IMR-90 (cell line): ENCODE measurements around the gene KLHL36. TPM values are rescaled to one million over a fixed set of nuclear protein-coding genes. Genes with fewer than 3 reads are reported as not detected.

Experiments used
- ATAC-seq: fragments of 200-7000 bp; cut with Tn5 transposase; 2 replicates; pipeline ENCODE4 v1.9.1; 2020; ENCODE audit warnings: low read depth, mild to moderate bottlenecking, moderate library complexity
- BruUV-seq: library from RNA; stranded (reverse); fragments of 400-500 nt; replicated peaks from 2 replicates; lab custom pipeline; 2021; lab: Mats Ljungman, UMichigan
- CTCF ChIA-PET: fragments of 300-600 bp; formaldehyde crosslinking; extraction: SDS; loops from one replicate; lab custom pipeline; 2021; ENCODE audit warnings: antibody characterized with exemption; lab: Yijun Ruan, JAX
- POLR2A ChIA-PET: fragments of 300-600 bp; sonication (Branson Sonifier 250); formaldehyde crosslinking; loops from one replicate; lab custom pipeline; 2022; ENCODE audit warnings: antibody characterized with exemption; ENCODE audit not compliant: unreplicated experiment; lab: Charles Lee
- DNase-seq: peaks from one replicate; pipeline ENCODE4 v3.0.0; 2013
- H2AFZ ChIP-seq: replicated peaks from 2 replicates; pipeline ENCODE3; 2013; ENCODE audit warnings: low read length, mild to moderate bottlenecking; ENCODE audit not compliant: poor library complexity
- H2AK5ac ChIP-seq: 2 replicates; pipeline ENCODE4 v1.6.1; 2013; ENCODE audit warnings: low read depth, low read length, inconsistent platforms
- H2AK9ac ChIP-seq: replicated peaks from 2 replicates; pipeline ENCODE3; 2013; ENCODE audit warnings: mild to moderate bottlenecking, low read depth, low read length, moderate library complexity; ENCODE audit not compliant: poor library complexity
- H2BK120ac ChIP-seq: 2 replicates; pipeline ENCODE4 v1.6.1; 2013; ENCODE audit warnings: low read depth, low read length, inconsistent platforms
- H2BK15ac ChIP-seq: 3 replicates; pipeline ENCODE4 v1.6.1; 2013; ENCODE audit warnings: low read depth, low read length, inconsistent platforms
- H2BK20ac ChIP-seq: 2 replicates; pipeline ENCODE4 v1.6.1; 2013; ENCODE audit warnings: low read depth, mild to moderate bottlenecking, inconsistent platforms, low read length, moderate library complexity
- H2BK5ac ChIP-seq: 2 replicates; pipeline ENCODE4 v1.6.1; 2013; ENCODE audit warnings: mild to moderate bottlenecking, low read depth, low read length, inconsistent platforms; ENCODE audit not compliant: poor library complexity, severe bottlenecking
- H3K14ac ChIP-seq: replicated peaks from 2 replicates; pipeline ENCODE4 v1.6.1; 2013; ENCODE audit warnings: low read depth, low read length, inconsistent platforms
- H3K18ac ChIP-seq: 2 replicates; pipeline ENCODE4 v1.6.1; 2013; ENCODE audit warnings: low read depth, low read length, control low read depth
- H3K23ac ChIP-seq: 2 replicates; pipeline ENCODE4 v1.6.1; 2013; ENCODE audit warnings: low read depth, low read length, inconsistent platforms
- H3K27ac ChIP-seq: 2 replicates; pipeline ENCODE4 v1.5.1; 2013; ENCODE audit warnings: mild to moderate bottlenecking, control low read depth, low read length; ENCODE audit not compliant: insufficient read depth
- H3K27me3 ChIP-seq: 2 replicates; pipeline ENCODE4 v1.6.1; 2013; ENCODE audit warnings: low read length; ENCODE audit not compliant: control insufficient read depth, insufficient read depth
- H3K36me3 ChIP-seq: 2 replicates; pipeline ENCODE4 v1.6.1; 2013; ENCODE audit warnings: low read length, mixed read lengths; ENCODE audit not compliant: control insufficient read depth, insufficient read depth
- H3K4ac ChIP-seq: 2 replicates; pipeline ENCODE4 v1.6.1; 2013; ENCODE audit warnings: low read depth, low read length, inconsistent platforms
- H3K4me1 ChIP-seq: 2 replicates; pipeline ENCODE4 v1.6.1; 2013; ENCODE audit warnings: low read length, mixed read lengths; ENCODE audit not compliant: control insufficient read depth, insufficient read depth
- H3K4me2 ChIP-seq: 2 replicates; pipeline ENCODE4 v1.6.1; 2013; ENCODE audit warnings: low read depth, mild to moderate bottlenecking, control low read depth, low read length, moderate library complexity
- H3K4me3 ChIP-seq: 2 replicates; pipeline ENCODE4 v1.5.1; 2013; ENCODE audit warnings: low read depth, mild to moderate bottlenecking, control low read depth, low read length, moderate library complexity; ENCODE audit not compliant: insufficient read depth
- H3K56ac ChIP-seq: 2 replicates; pipeline ENCODE4 v1.6.1; 2013; ENCODE audit warnings: low read length, inconsistent platforms; ENCODE audit not compliant: insufficient read depth; ENCODE audit errors: extremely low read depth
- H3K79me1 ChIP-seq, 2 experiments: 2 replicates each; pipeline ENCODE4 v1.6.1; 2013; ENCODE audit warnings: low read length in 2 of 2, inconsistent platforms in 1 of 2, low read depth in 1 of 2
- H3K9ac ChIP-seq: 2 replicates; pipeline ENCODE4 v1.6.1; 2013; ENCODE audit warnings: low read depth, low read length, control low read depth
- H3K9me1 ChIP-seq: 2 replicates; pipeline ENCODE4 v1.6.1; 2013; ENCODE audit warnings: low read length, inconsistent platforms; ENCODE audit not compliant: insufficient read depth
- H3K9me3 ChIP-seq: 2 replicates; pipeline ENCODE4 v1.6.1; 2013; ENCODE audit warnings: low read length; ENCODE audit not compliant: control insufficient read depth, insufficient read depth
- H4K20me1 ChIP-seq: 2 replicates; pipeline ENCODE4 v1.6.1; 2013; ENCODE audit warnings: low read length, inconsistent platforms; ENCODE audit not compliant: insufficient read depth
- H4K5ac ChIP-seq: 2 replicates; pipeline ENCODE4 v1.6.1; 2013; ENCODE audit warnings: mild to moderate bottlenecking, low read depth, low read length, control low read depth
- H4K8ac ChIP-seq, 2 experiments: 2 replicates each; pipeline ENCODE4 v1.6.1; 2013; ENCODE audit warnings: low read depth in 2 of 2, low read length in 2 of 2, control low read depth in 1 of 2, inconsistent platforms in 1 of 2
- H4K91ac ChIP-seq: 2 replicates; pipeline ENCODE4 v1.6.1; 2013; ENCODE audit warnings: low read depth, low read length, inconsistent platforms; ENCODE audit not compliant: insufficient read depth
- BHLHE40 ChIP-seq: fragments of 150-350 bp; IDR thresholded peaks from 2 replicates; pipeline ENCODE4 v1.6.1; 2016; ENCODE audit warnings: mild to moderate bottlenecking, low read depth, low read length
- CEBPB ChIP-seq: IDR thresholded peaks from 2 replicates; pipeline ENCODE4 v1.6.1; 2012; ENCODE audit warnings: low read depth, low read length, improper control_type of control experiment
- FOS ChIP-seq: fragments of 150-350 bp; IDR thresholded peaks from 2 replicates; pipeline ENCODE4 v1.6.1; 2016; ENCODE audit warnings: low read depth, low read length
- MAFK ChIP-seq: IDR thresholded peaks from 2 replicates; pipeline ENCODE4 v1.6.1; 2012; ENCODE audit warnings: low read depth, low read length, improper control_type of control experiment
- MXI1 ChIP-seq: IDR thresholded peaks from 2 replicates; pipeline ENCODE4 v1.6.1; 2012; ENCODE audit warnings: low read depth, mild to moderate bottlenecking, low read length, moderate library complexity, borderline replicate concordance
- RAD21 ChIP-seq: IDR thresholded peaks from 2 replicates; pipeline ENCODE4 v1.6.1; 2012; ENCODE audit warnings: low read length, improper control_type of control experiment
- RFX5 ChIP-seq: IDR thresholded peaks from 2 replicates; pipeline ENCODE4 v1.8.0; 2012; ENCODE audit warnings: low read depth, mild to moderate bottlenecking, low read length, moderate library complexity
- USF2 ChIP-seq: fragments of 150-350 bp; IDR thresholded peaks from 2 replicates; pipeline ENCODE4 v1.6.1; 2017; ENCODE audit warnings: mild to moderate bottlenecking, antibody characterized with exemption, low read length, low read depth
- WGBS, 2 experiments: methylation state at CpG; one replicate each; pipeline versions ENCODE4 v1.1.5 to v1.1.7; 2013; ENCODE audit warnings: missing lambda C conversion rate in 2 of 2; ENCODE audit not compliant: insufficient read length in 1 of 2; ENCODE audit errors: extremely low coverage in 2 of 2; 5-methylcytosine and 5-hydroxymethylcytosine counted together
- dilution Hi-C: fragments of 300-500 bp; cut with HindIII; formaldehyde crosslinking; loops from one replicate; pipeline ENCODE4 v1.14.3; 2018; ENCODE audit warnings: low sequenced_read_pairs; ENCODE audit not compliant: unreplicated experiment
- in situ Hi-C: fragments of 300-500 bp; cut with MboI; formaldehyde crosslinking; loops from 3 replicates; pipeline ENCODE4 v1.14.3; 2019; ENCODE audit warnings: low sequenced_read_pairs, inconsistent platforms, mixed read lengths
- intact Hi-C: fragments of 100-400 bp; cut with micrococcal nuclease; formaldehyde crosslinking; loops from 2 replicates; pipeline ENCODE4 v1.10.0; 2022
- polyA plus RNA-seq, 3 experiments: library from polyadenylated mRNA; depleted of rRNA; stranded (reverse); fragments of >200 nt; gene quantifications; 2 replicates each; pipeline ENCODE4 v1.2.3, GENCODE V29; 2012; ENCODE audit warnings: low replicate concordance in 1 of 3
- total RNA-seq: library from RNA; depleted of rRNA; stranded (reverse); fragments of >200 nt; gene quantifications from 2 replicates; pipeline ENCODE4 v1.2.3, GENCODE V29; 2012

The KLHL36 gene
- total and polyA plus RNA-seq, 2 of the 4 experiments (the other 2 are of a cell fraction), result 45.9 to 46.3 TPM

- WGBS, 2 experiments, result 93% methylated on average over 7 of the region's 10 CpGs; no CpG with 5 or more reads in 1 of the 2 experiments
- Histone ChIP-seq H2BK5ac (no peak overlapping the region), H3K14ac (no peak overlapping the region), H3K9me3 (no peaks in the 10 kb centered on the region), H2AK5ac (no peak overlapping the region), H2AK9ac (no peak overlapping the region), H2AFZ (no peak overlapping the region), H3K79me1 (peaks cover 4 to 76% of the 10 kb centered on the region in 2 experiments; a peak in 3 of 4 replicates), H2BK15ac (no peak overlapping the region), H3K18ac (no peak overlapping the region), H3K56ac (no peak overlapping the region), H3K4ac (no peak overlapping the region), H2BK120ac (no peak overlapping the region), H4K8ac (no peak overlapping the region), H3K9ac (no peak overlapping the region), H3K27me3 (no peaks in the 10 kb centered on the region), H2BK20ac (no peak overlapping the region), H3K4me3 (no peak overlapping the region), H4K20me1 (peaks cover 94% of the 10 kb centered on the region), H4K5ac (no peak overlapping the region), H3K9me1 (peaks cover 39% of the 10 kb centered on the region), H3K27ac (no peak overlapping the region), H4K91ac (no peak overlapping the region), H3K4me2 (no peak overlapping the region), H3K36me3 (peaks cover 2% of the 10 kb centered on the region; the same call in 1 of the 2 replicates), H3K23ac (0 out of 2 replicates have a peak overlapping the region, but pooled peaks have one; percentile 31), H3K4me1 (peaks cover 5% of the 10 kb centered on the region)
- dilution Hi-C loops, result no loop called here
- CTCF ChIA-PET, result interaction anchor here (0.8 kb wide), 1 partner anchor 30 kb away, joined by 3 read pairs; no protein-coding TSS in a partner anchor
- in situ Hi-C loops, result loop anchor here (25.0 kb wide), 1 partner anchor 422 kb away; the partner anchor contains the start of gene WFDC1
- BruUV-seq, result no TSS peak
- POLR2A ChIA-PET, result no interaction called here
- no peak for ATAC-seq
- DNase-seq, result no peak
- no peak for TF ChIP-seq USF2
- no peak for TF ChIP-seq BHLHE40
- TF ChIP-seq MXI1, result no peak
- TF ChIP-seq CEBPB, result no peak
- no peak for TF ChIP-seq FOS
- TF ChIP-seq MAFK, result no peak
- TF ChIP-seq RFX5, result no peak
- no peak for TF ChIP-seq RAD21
- intact Hi-C loops, result no loop called here
Observed at GRCh38 chr16:84709609-84710008, 61.3 kb downstream of the KLHL36 start.
